ENCODE measurements around the gene FMN1. TPM values are rescaled to one million over a fixed set of nuclear protein-coding genes. Genes with fewer than 3 reads are reported as not detected.

FMN1 gene
- total RNA-seq, 1 donor from 2014 or later = 20.1 TPM

GRCh38 chr15:33188641-33189257 is 5.8 kb downstream of the FMN1 start:
- Histone ChIP-seq H3K27ac (no peak overlapping the region), H3K4me3 (no peak overlapping the region), H3K9me3 (no peaks in the 10 kb centered on the region), H3K36me3 (no peaks in the 10 kb centered on the region), H3K4me1 (no peaks in the 10 kb centered on the region), H3K27me3 (no peaks in the 10 kb centered on the region)
- TF ChIP-seq POLR2AphosphoS5 (IDR thresholded peaks at IDR 0.05; ENCODE audit: insufficient read depth in 1 of 2, low read depth in 1 of 2) (no peak), CTCF (IDR thresholded peaks at IDR 0.05) (no peak), POLR2A (IDR thresholded peaks at IDR 0.05) (no peak)
- intact Hi-C loops (cut with DNase I) = no loop called here
- DNase-seq (ENCODE audit: extremely low spot score in 2 of 2) = no peak

- Histone ChIP-seq H3K27ac (no peak overlapping the region), H3K9me3 (no peaks in the 10 kb centered on the region), H3K27me3 (no peaks in the 10 kb centered on the region), H3K36me3 (no peaks in the 10 kb centered on the region), H3K4me3 (no peak overlapping the region), H3K4me1 (no peaks in the 10 kb centered on the region)
- intact Hi-C loops (cut with DNase I) = no loop called here
- DNase-seq (ENCODE audit: extremely low spot score in 2 of 2) = no peak
- TF ChIP-seq POLR2A (IDR thresholded peaks at IDR 0.05) (no peak), POLR2AphosphoS5 (IDR thresholded peaks at IDR 0.05; ENCODE audit: insufficient read depth in 1 of 2, low read depth in 1 of 2) (no peak), CTCF (IDR thresholded peaks at IDR 0.05) (no peak)
Observed at GRCh38 chr15:33188159-33188558, 6.4 kb downstream of the FMN1 start.

GRCh38 chr15:33183334-33183733 is 11.2 kb downstream of the FMN1 start:
- no peaks in the 10 kb centered on the region for H3K4me1 ChIP-seq
- H3K27ac ChIP-seq = no peak overlapping the region
- no peak for TF ChIP-seq POLR2A (IDR thresholded peaks at IDR 0.05)
- no peak for TF ChIP-seq POLR2AphosphoS5 (IDR thresholded peaks at IDR 0.05; ENCODE audit: insufficient read depth in 1 of 2, low read depth in 1 of 2)
- TF ChIP-seq CTCF (IDR thresholded peaks at IDR 0.05) = no peak
- H3K36me3 ChIP-seq = no peaks in the 10 kb centered on the region
- DNase-seq (ENCODE audit: extremely low spot score in 2 of 2) = no peak
- H3K27me3 ChIP-seq = no peaks in the 10 kb centered on the region
- H3K9me3 ChIP-seq = no peaks in the 10 kb centered on the region
- intact Hi-C loops (cut with DNase I) = no loop called here
- H3K4me3 ChIP-seq = no peak overlapping the region

- no peaks in the 10 kb centered on the region for H3K4me1 ChIP-seq
- TF ChIP-seq POLR2AphosphoS5 (IDR thresholded peaks at IDR 0.05; ENCODE audit: insufficient read depth in 1 of 2, low read depth in 1 of 2) = no peak
- TF ChIP-seq POLR2A (IDR thresholded peaks at IDR 0.05) = no peak
- TF ChIP-seq CTCF (IDR thresholded peaks at IDR 0.05) = no peak
- H3K36me3 ChIP-seq = no peaks in the 10 kb centered on the region
- no peak overlapping the region for H3K4me3 ChIP-seq
- H3K27ac ChIP-seq = no peak overlapping the region
- no peak for DNase-seq (ENCODE audit: extremely low spot score in 2 of 2)
- no peaks in the 10 kb centered on the region for H3K9me3 ChIP-seq
- intact Hi-C loops (cut with DNase I) = no loop called here
- H3K27me3 ChIP-seq = no peaks in the 10 kb centered on the region
Observed at GRCh38 chr15:33182926-33183325, 11.6 kb downstream of the FMN1 start.

- Histone ChIP-seq H3K4me1 (no peaks in the 10 kb centered on the region), H3K27me3 (no peaks in the 10 kb centered on the region), H3K9me3 (no peaks in the 10 kb centered on the region), H3K36me3 (no peaks in the 10 kb centered on the region), H3K4me3 (no peak overlapping the region), H3K27ac (no peak overlapping the region)
- intact Hi-C loops (cut with DNase I) = no loop called here
- DNase-seq (ENCODE audit: extremely low spot score in 2 of 2) = no peak
- no peak for TF ChIP-seq CTCF (IDR thresholded peaks at IDR 0.05)
- no peak for TF ChIP-seq POLR2A (IDR thresholded peaks at IDR 0.05)
- TF ChIP-seq POLR2AphosphoS5 (IDR thresholded peaks at IDR 0.05; ENCODE audit: insufficient read depth in 1 of 2, low read depth in 1 of 2) = no peak
Observed at GRCh38 chr15:33182278-33182905, 12.1 kb downstream of the FMN1 start.

Measured in vagina (tissue), 2 donors.